HEK293T (cell line): ENCODE results near the gene UNC93B1.

Experiments used
- CTCF ChIA-PET: fragments of 350-600 bp; formaldehyde crosslinking; extraction: SDS; loops from one replicate; lab custom pipeline; 2021; ENCODE audit warnings: antibody characterized with exemption, inconsistent platforms; lab: Yijun Ruan, JAX
- POLR2A ChIA-PET: fragments of 350-600 bp; formaldehyde crosslinking; extraction: SDS; loops from one replicate; lab custom pipeline; 2020; ENCODE audit warnings: antibody characterized with exemption, inconsistent platforms; lab: Yijun Ruan, JAX
- DNase-seq: peaks from one replicate; pipeline ENCODE4 v3.0.0; 2012; ENCODE audit warnings: mixed read lengths; ENCODE audit errors: extremely low spot score
- ARNT ChIP-seq: fragments of 450-650 bp; IDR thresholded peaks from 2 replicates; pipeline ENCODE4 v1.6.1; 2017; ENCODE audit warnings: mild to moderate bottlenecking
- BHLHE40 ChIP-seq: fragments of 450-650 bp; IDR thresholded peaks from 2 replicates; pipeline ENCODE4 v1.6.1; 2016; ENCODE audit warnings: mild to moderate bottlenecking, moderate library complexity, borderline replicate concordance
- CTBP1 ChIP-seq: fragments of 450-650 bp; IDR thresholded peaks from 2 replicates; pipeline ENCODE4 v1.6.1; 2016; ENCODE audit warnings: borderline replicate concordance
- ELF4 ChIP-seq: fragments of 450-650 bp; IDR thresholded peaks from 2 replicates; pipeline ENCODE4 v1.6.1; 2017; ENCODE audit warnings: antibody characterized with exemption
- FOXA1 ChIP-seq: fragments of 450-650 bp; IDR thresholded peaks from 2 replicates; pipeline ENCODE4 v1.6.1; 2016; ENCODE audit warnings: mild to moderate bottlenecking
- FOXK2 ChIP-seq: fragments of 450-650 bp; IDR thresholded peaks from 2 replicates; pipeline ENCODE4 v1.6.1; 2016; ENCODE audit warnings: mild to moderate bottlenecking
- FOXM1 ChIP-seq: fragments of 450-650 bp; IDR thresholded peaks from 2 replicates; pipeline ENCODE4 v1.6.1; 2017; ENCODE audit warnings: mild to moderate bottlenecking, borderline replicate concordance
- HDGF ChIP-seq: fragments of 450-650 bp; IDR thresholded peaks from 2 replicates; pipeline ENCODE4 v1.6.1; 2017; ENCODE audit warnings: antibody characterized with exemption, borderline replicate concordance
- L3MBTL2 ChIP-seq: fragments of 450-650 bp; conservative IDR thresholded peaks from 2 replicates; pipeline ENCODE4 v1.6.1; 2016; ENCODE audit warnings: mild to moderate bottlenecking
- LEF1 ChIP-seq: fragments of 450-650 bp; IDR thresholded peaks from 2 replicates; pipeline ENCODE4 v1.6.1; 2017; ENCODE audit warnings: mild to moderate bottlenecking, borderline replicate concordance
- NFRKB ChIP-seq: fragments of 450-650 bp; IDR thresholded peaks from 2 replicates; pipeline ENCODE4 v1.6.1; 2016; ENCODE audit warnings: mild to moderate bottlenecking, moderate library complexity
- PKNOX1 ChIP-seq: fragments of 450-650 bp; IDR thresholded peaks from 2 replicates; pipeline ENCODE4 v1.6.1; 2016
- SP1 ChIP-seq: fragments of 450-650 bp; IDR thresholded peaks from 2 replicates; pipeline ENCODE4 v1.6.1; 2017
- SUZ12 ChIP-seq: fragments of 450-650 bp; IDR thresholded peaks from 2 replicates; pipeline ENCODE4 v1.6.1; 2016; ENCODE audit warnings: mild to moderate bottlenecking
- TARDBP ChIP-seq: fragments of 450-650 bp; IDR thresholded peaks from 2 replicates; pipeline ENCODE4 v1.6.1; 2016
- ZNF384 ChIP-seq: fragments of 450-650 bp; IDR thresholded peaks from 2 replicates; pipeline ENCODE4 v1.6.1; 2016

The UNC93B1 gene

DNA sequence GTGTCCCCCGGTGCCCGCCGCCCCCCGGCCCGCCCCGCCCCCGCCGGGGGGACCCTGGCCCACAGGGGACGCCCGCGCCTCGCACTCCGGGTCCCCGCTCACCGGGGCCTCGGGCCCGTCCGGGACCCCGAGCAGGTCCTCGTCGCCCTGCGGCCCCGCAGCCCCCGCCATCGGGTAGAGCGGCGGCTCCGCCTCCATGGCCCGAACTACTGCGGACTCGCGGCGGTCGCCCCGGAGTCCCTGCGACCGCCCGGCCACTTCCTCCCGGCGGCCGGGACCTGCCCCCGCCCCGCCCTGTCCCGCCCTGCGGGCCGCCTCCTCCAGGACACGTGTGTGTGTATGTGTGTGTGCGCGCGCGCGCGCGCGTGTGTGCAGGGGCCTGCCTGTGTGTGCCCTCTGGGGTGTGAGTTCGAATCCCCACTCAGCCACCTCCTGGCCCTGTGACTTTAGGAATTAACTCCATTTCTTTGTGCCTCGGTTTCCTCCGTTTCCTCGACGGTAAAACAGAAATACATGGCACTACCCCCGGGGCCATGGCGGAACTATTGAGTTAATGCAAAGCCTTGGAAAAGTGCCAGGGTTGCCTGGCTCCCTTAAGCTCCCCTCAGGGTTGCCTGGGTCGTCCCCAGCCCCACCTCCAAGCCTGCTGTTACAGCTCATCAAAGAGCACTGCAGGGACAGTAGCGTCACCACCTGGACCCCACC lies at the start of gene UNC93B1:
UNC93B1 (minus strand) TSS at position 252 of the 705 bp plus-strand sequence; CDS start at position 198, 54 bp downstream.
- POLR2A ChIA-PET, result no interaction called here
- CTCF ChIA-PET, result no interaction called here
- no peak for TF ChIP-seq NFRKB
- TF ChIP-seq TARDBP, result no peak
- TF ChIP-seq PKNOX1, result no peak
- TF ChIP-seq HDGF, result no peak
- TF ChIP-seq FOXK2, result no peak
- no peak for TF ChIP-seq FOXA1
- no peak for TF ChIP-seq ARNT
- TF ChIP-seq L3MBTL2, result peak; percentile 46; the same call in 1 of the 2 replicates
- DNase-seq, result peak; percentile 83

- TF ChIP-seq ZNF384, result no peak
- no peak for TF ChIP-seq BHLHE40
- TF ChIP-seq FOXM1, result no peak
- no peak for TF ChIP-seq SUZ12
- TF ChIP-seq ELF4, result no peak
- TF ChIP-seq CTBP1, result no peak
- no peak for TF ChIP-seq ARNT
- TF ChIP-seq TARDBP, result no peak
- no peak for TF ChIP-seq HDGF
- TF ChIP-seq LEF1, result no peak
- no peak for TF ChIP-seq SP1
- TF ChIP-seq FOXA1, result no peak
- no peak for TF ChIP-seq L3MBTL2
- TF ChIP-seq FOXK2, result no peak
- TF ChIP-seq NFRKB, result no peak
- TF ChIP-seq PKNOX1, result no peak
- POLR2A ChIA-PET, result interaction anchor here (1.4 to 1.5 kb wide), 2 partner anchors 10 to 15 kb away, joined by 4 to 5 read pairs; no protein-coding TSS in a partner anchor
- DNase-seq, result no peak
- CTCF ChIA-PET, result no interaction called here
Measured at GRCh38 chr11:68053117-68053516, 49.2 kb upstream of the UNC93B1 start.

- CTCF ChIA-PET, result no interaction called here
- POLR2A ChIA-PET, result interaction anchor here (1.4 to 1.5 kb wide), 2 partner anchors 9 to 15 kb away, joined by 4 to 5 read pairs; no protein-coding TSS in a partner anchor
- no peak for DNase-seq
- TF ChIP-seq ZNF384 (no peak), NFRKB (no peak), FOXM1 (no peak), L3MBTL2 (no peak)
Measured at GRCh38 chr11:68052137-68052873, 48.4 kb upstream of the UNC93B1 start.

GRCh38 chr11:68051191-68052136 lies 47.6 kb upstream of the UNC93B1 start:
- TF ChIP-seq TARDBP (no peak), FOXK2 (no peak), ARNT (no peak), HDGF (no peak), SP1 (no peak), L3MBTL2 (no peak), NFRKB (no peak), ZNF384 (no peak), PKNOX1 (no peak), LEF1 (no peak), ELF4 (no peak), CTBP1 (no peak), BHLHE40 (no peak), FOXA1 (no peak)
- POLR2A ChIA-PET, result no interaction called here
- DNase-seq, result no peak
- CTCF ChIA-PET, result no interaction called here

GRCh38 chr11:68050371-68050841 lies 46.5 kb upstream of the UNC93B1 start:
- ChIA-PET CTCF (no interaction called here), POLR2A (no interaction called here)
- DNase-seq, result no peak
- no peak for TF ChIP-seq FOXM1
